Adrenal gland (tissue), 5 donors: ENCODE results near the gene UNC13C.

Experiments
- POLR2A ChIP-seq, 2 donors: fragments of 450-650 bp; IDR thresholded peaks; one replicate each; pipeline ENCODE4 v1.6.1; 2017; ENCODE audit warnings: antibody characterized with exemption in 2 of 2, mild to moderate bottlenecking in 2 of 2, moderate library complexity in 1 of 2
- TF ChIP-seq, protein P1 (sequence below), 6 experiments: fragments of 450-650 bp in 4 of 6; fragments of 200-600 bp in 2 of 6; sonication (generic) in 1 of 6; IDR thresholded peaks; 1 replicate in 5 of 6; 2 replicates in 1 of 6; pipeline versions ENCODE4 v1.5.1 to v1.8.0; 2016 to 2021; ENCODE audit warnings: antibody characterized with exemption in 6 of 6, mild to moderate bottlenecking in 2 of 6, moderate library complexity in 1 of 6
- donor health status: DM: no; HTN: no; CAD: no.

DNA sequence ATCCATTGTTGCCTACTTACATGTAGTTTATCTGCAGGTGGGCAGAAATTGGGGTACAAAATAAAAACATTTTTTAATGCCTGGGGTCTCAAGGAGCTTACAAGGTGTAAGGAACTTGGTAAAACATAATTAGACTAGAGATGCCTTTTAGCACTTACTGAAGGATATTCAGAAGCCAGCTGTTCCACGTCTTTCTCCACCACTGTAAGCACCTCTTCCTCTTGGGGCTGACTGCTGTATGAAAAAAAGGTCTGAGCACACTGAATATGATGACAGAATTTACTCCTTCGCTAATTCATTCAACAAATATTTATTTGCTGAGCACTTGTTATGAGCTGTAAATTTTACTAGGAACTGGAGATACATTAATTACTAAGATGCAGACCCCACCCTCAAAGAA is 539.1 kb downstream of the UNC13C start:
- TF ChIP-seq POLR2A (IDR thresholded peaks at IDR 0.05) = no peak
- TF ChIP-seq, protein P1, sequence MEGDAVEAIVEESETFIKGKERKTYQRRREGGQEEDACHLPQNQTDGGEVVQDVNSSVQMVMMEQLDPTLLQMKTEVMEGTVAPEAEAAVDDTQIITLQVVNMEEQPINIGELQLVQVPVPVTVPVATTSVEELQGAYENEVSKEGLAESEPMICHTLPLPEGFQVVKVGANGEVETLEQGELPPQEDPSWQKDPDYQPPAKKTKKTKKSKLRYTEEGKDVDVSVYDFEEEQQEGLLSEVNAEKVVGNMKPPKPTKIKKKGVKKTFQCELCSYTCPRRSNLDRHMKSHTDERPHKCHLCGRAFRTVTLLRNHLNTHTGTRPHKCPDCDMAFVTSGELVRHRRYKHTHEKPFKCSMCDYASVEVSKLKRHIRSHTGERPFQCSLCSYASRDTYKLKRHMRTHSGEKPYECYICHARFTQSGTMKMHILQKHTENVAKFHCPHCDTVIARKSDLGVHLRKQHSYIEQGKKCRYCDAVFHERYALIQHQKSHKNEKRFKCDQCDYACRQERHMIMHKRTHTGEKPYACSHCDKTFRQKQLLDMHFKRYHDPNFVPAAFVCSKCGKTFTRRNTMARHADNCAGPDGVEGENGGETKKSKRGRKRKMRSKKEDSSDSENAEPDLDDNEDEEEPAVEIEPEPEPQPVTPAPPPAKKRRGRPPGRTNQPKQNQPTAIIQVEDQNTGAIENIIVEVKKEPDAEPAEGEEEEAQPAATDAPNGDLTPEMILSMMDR (IDR thresholded peaks at IDR 0.05) = no peak
